Measurements from ENCODE around the gene ABCA4.

ABCA4 gene

DNA sequence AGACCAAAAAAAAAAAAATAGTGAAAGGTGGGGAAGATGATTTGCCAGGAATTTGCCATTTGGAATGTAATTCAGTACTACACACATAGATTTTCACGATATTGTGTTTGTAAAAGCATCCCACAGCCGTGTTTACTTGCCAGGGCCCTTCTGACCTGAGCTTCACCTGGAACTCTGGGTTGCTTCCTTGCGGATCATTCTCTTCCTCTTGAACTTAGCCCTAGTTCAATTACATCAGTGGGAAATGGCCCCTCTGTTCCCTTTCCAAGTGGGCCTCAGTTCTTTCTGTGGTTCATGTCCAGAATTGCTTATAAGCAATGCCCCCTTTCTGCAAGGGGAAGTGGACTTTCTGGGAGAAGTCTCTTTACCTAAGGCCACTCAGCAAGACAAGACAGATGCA, 41.0 kb downstream of the ABCA4 start:
- DNase-seq = no peak

GRCh38 chr1:94079080-94079940, 41.6 kb downstream of the ABCA4 start:
- DNase-seq = no peak

DNA sequence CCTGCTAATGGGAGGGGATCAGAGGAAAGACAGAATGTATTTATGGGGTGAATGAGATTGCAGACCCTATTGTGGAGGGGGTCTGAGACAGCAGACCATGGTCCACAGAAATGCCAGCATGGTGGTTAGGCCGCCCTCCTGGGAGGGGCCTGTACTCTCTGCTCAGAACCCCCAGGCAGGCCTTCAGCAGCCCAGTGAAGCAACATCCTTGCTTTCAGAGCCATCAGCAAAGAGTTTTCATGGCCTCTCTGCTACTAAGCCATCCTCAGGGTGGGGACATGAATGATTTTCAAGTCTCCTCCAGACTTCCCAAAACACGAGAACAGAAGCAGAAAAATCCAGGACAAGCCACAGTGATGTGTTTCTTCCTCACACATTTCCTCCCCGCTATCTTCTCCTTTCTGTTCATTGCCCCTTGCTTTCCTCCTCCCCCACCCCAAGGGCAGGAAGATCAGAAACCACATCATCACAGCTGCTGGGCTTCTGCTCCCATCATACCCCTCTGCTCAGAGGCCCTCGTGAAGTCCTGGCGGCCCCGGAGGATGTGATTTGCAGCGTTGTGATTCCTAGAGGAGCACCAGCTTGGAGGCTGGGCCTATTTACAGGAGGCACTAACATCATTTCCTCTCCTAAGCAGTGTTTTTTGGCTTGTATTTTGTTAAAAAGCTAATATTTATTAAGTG, 48.0 kb downstream of the ABCA4 start:
- no peak for DNase-seq

DNA sequence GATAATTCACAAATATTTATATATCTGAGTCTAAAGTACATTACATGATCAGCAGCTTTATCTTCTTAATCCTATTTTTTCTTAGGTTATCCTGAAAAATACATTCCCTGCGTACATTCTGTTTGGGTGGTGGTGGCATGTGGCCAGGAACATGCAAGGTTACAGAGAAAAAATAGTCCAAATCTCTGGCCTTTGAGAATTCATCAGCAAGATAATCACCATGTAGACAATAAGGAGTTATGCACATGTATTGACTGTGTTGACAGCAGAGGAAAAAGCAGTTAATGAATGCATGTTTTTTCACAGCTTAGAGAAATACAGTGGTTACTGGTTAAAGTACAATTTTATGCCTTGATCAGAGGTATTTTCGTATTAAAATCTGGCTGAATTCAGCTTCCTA, 49.0 kb downstream of the ABCA4 start:
- DNase-seq = no peak

GRCh38 chr1:94071391-94071790, 49.6 kb downstream of the ABCA4 start:
- DNase-seq = no peak

DNA sequence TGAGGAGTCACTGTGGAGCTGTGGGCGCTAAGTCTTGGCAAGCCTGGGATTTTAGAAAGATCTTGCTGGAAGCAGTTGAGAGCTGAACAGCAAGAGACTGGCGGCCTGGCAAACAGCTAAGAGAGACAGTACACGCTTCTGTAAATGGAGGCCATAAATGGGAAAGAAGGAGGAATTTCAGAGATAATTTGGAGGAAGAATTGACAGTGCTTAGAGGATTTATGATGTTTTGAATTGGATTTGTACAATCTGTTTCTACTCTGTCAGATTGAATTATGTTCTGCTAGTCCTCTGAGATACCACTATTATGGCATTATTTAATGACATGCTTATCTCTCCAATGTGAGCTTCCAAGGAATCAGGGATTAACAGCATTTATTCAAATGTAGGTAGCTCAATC, 50.1 kb downstream of the ABCA4 start:
- no peak for DNase-seq

GRCh38 chr1:94069919-94070285, 51.0 kb downstream of the ABCA4 start:
- no peak for DNase-seq

DNA sequence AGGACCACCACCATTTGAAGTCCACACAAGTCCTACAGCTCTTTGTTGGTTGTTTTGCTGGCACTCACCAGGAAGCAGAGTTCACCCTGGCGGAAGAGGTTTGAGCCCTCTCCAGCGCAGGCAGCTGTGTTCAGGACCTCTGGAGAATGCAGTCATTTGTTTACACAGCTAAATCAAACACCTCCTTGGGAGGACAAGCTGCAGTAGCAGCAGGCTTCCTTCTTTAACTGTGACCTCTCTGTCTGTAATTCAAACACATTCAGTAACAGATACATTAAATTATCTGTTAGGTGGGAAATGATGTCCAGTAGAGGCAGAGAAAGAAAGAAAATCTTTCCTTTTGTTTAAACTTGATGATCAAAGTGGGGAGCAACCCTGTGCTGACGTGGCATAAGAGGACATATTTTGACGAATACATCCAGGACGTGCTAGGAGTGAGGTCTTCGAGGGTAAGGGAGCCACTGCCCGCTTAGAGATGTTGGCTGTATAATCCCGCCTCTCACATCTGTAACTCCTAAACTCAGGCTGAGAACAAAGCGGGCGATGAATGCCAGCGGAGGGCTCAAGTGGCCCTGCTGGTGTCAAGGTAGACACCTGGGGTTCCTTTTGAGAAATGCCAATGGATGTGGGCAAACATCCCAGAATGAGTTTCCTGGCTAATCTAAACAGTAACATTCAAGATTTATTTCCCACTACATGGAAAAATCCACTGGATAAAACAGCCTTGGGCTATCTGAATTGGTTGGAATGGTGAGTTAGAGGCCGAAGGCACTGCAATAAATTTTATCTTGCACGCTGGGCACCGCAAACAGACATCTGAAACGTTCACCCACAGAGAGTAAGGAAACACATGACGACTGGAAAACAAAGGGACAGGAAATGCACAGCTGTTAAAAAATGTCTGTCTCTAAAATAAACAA, 51.7 kb downstream of the ABCA4 start:
- DNase-seq = no peak

- DNase-seq = no peak
Measured at GRCh38 chr1:94068096-94068998, 52.6 kb downstream of the ABCA4 start.

DNA sequence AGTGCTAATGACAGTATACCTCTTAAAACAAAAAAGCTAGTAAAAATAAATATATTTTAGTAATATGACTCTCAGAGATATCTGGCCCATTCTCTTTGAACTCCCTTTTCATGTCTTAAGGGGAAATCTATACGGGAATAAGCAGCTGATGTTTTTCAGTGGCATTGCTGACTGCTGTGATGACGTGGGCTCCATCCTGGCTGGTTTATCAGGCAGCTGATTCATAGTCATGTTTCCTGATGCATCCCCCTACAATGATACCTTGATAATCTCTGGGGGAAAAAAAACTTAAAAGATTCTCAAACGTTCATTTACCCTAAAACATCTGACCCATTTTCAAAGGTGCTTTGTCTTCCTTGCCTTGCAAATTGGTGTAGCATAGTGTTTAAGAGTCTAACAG, 53.8 kb downstream of the ABCA4 start:
- no peak for DNase-seq

DNA sequence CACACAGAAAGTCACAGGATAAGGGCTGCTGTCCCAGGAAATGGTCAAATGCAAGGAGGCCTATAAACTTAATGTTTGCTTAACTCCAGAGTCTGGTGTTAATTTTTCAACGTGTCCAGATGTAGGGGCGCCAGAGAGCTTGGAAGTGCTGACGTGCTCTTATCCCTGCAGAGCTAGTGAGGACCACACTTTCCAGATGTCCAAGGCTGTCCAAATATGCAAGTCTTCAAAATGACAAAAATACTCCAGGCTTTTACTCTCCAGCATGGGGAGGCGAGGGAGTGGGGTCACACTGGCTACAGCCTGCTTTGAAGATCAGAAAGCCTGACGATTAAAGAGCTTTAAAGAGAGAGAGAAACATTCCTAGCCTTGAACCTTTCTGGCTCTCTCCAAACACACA, 57.6 kb downstream of the ABCA4 start:
- no peak for DNase-seq

- peak; percentile 26 for DNase-seq
Measured at GRCh38 chr1:94061513-94062443, 59.2 kb downstream of the ABCA4 start.

DNA sequence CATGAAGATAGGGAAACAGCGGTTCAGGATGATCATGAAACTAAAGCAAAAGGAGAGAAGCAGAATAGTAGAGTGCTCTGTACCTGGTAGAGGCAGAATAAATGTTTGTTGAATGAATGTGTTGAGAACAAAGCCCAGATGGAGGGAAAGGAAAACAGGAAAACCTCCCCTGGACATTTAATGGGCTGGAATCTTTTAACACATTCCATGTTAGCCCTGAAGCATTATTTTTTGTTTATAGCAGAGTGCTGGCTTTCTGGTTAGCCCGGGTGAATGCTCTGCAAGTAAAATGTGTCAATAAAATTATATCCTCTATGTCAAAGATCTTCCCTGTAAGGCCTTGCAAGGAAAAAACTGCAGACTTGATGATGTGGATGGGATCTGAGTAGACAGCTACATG, 60.2 kb downstream of the ABCA4 start:
- DNase-seq = no peak

- DNase-seq = no peak
Measured at GRCh38 chr1:94058766-94059165, 62.2 kb downstream of the ABCA4 start.

GRCh38 chr1:94056996-94057395, 64.0 kb downstream of the ABCA4 start:
- no peak for DNase-seq

DNA sequence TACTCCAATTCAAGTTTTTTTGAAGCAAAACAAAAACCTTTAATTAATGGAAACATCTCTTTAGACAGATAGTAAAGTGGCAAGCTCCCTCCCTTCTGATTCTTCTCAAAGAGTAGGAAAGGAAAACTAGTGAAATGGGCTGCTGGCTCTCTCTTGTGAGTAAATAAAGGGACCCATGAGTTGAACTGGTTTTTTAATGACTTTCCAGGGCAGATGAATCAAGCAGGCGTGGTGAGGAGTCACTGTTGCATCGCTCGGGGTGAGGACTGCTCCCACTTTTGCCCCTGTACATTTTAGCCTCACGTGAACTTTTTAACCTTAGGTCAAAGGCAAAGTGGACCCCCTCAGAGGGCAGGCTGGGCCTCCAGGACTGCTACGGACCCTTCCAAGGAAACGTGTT, 64.8 kb downstream of the ABCA4 start:
- DNase-seq = no peak

GRCh38 chr1:94055459-94056122, 65.4 kb downstream of the ABCA4 start:
- no peak for DNase-seq

DNA sequence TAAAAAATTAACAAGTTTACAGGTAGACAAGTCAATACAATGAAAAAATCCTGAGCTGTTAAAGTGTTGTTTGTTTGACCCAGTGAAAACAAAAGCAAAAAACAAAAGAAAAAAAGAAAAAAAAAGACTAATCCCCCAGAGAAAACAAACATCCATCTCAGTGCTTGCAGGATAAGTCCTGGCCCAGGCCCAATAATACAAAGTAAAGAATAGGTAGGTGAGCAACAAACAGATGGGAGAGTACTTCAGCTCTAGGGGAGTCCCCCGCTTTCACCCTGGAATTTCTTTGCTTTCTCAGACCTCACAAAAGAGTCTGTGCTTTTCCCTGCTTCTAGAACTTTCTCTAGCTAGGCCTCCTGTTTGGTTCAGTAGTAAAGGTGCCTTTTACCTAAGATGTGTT, 70.3 kb downstream of the ABCA4 start:
- no peak for DNase-seq

DNA sequence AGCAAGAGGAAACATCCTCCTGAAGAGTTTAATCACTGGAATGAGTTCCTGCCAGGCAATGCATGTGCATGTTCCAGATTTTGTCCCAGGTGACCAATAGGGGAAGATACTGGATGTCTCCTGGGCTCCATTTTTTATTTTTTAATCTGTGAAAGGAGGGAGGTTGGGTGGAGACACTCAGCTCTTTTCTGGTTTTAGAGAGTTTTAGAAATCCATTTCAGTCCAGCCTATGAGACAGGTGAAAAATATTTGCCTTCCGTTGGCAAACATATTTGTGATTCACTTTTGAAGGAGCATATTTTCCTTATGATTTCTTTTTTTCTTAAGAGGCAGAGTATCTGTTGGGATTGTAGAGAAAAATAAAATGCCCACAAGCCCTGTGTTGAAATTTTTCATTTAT, 70.7 kb downstream of the ABCA4 start:
- no peak for DNase-seq

GRCh38 chr1:94049791-94050190, 71.2 kb downstream of the ABCA4 start:
- no peak for DNase-seq

Measured in activated CD4-positive, alpha-beta T cell treated with anti-CD3 and anti-CD28 coated beads, Interleukin-2, amount 50 U/mL, for 16 hours (primary cell).